ENCODE data around the gene GPR153. TPM values are rescaled to one million over a fixed set of nuclear protein-coding genes. Genes with fewer than 3 reads are reported as not detected.

Gene GPR153
- polyA plus RNA-seq, 1 of the 3 experiments (the other 2 are of a cell fraction): 6.6 TPM

GRCh38 chr1:6288026-6288425 is 27.1 kb upstream of the GPR153 start:
- H3K27me3 ChIP-seq (ENCODE audit: insufficient read depth): no peaks in the 10 kb centered on the region
- H3K4me3 ChIP-seq (ENCODE audit: low read depth in 2 of 2, low read length in 1 of 2): no peak overlapping the region
- H3K4me1 ChIP-seq (ENCODE audit: control insufficient read depth in 1 of 2, insufficient read depth in 2 of 2, low read depth in 1 of 2, low read length in 1 of 2): no peaks in the 10 kb centered on the region
- H3K36me3 ChIP-seq (replicated peaks in 1 of 2; ENCODE audit: control insufficient read depth in 1 of 2, insufficient read depth in 2 of 2, low read length in 1 of 2): peaks cover 0 to 14% of the 10 kb centered on the region in 2 experiments
- ChIA-PET CTCF (interaction anchor here (1.3 kb wide), 1 partner anchor 44 kb away, joined by 3 read pairs; no protein-coding TSS in a partner anchor), POLR2A (no interaction called here)
- no peak overlapping the region for H3K27ac ChIP-seq (ENCODE audit: low read depth in 2 of 2, low read length in 1 of 2)
- H4K20me1 ChIP-seq (ENCODE audit: insufficient read depth): no peaks in the 10 kb centered on the region
- 99% methylated on average over 13 of the region's 14 CpGs for WGBS (ENCODE audit: low lambda C conversion rate)
- no peak overlapping the region for H2AFZ ChIP-seq (ENCODE audit: low read depth)
- no peaks in the 10 kb centered on the region for H3F3A ChIP-seq (replicated peaks; ENCODE audit: insufficient read depth)
- no peaks in the 10 kb centered on the region for H3K9me3 ChIP-seq
- H3K9ac ChIP-seq: no peak overlapping the region
- DNase-seq: no peak
- TF ChIP-seq RFX5 (IDR thresholded peaks at IDR 0.05; ENCODE audit: low read length) (no peak), IRF3 (IDR thresholded peaks at IDR 0.05; ENCODE audit: low read depth, low read length) (no peak), MEF2A (IDR thresholded peaks at IDR 0.05; ENCODE audit: borderline replicate concordance, low read depth) (no peak), EP300 (IDR thresholded peaks at IDR 0.05; ENCODE audit: borderline replicate concordance in 1 of 2, low read depth in 1 of 2, low read length in 1 of 2) (no peak), NFIC (IDR thresholded peaks at IDR 0.05; ENCODE audit: borderline replicate concordance) (no peak), TAF1 (IDR thresholded peaks at IDR 0.05; ENCODE audit: borderline replicate concordance, low read depth, low read length) (no peak), SIN3A (IDR thresholded peaks at IDR 0.05; ENCODE audit: borderline replicate concordance, low read depth, low read length) (no peak), MXI1 (IDR thresholded peaks at IDR 0.05; ENCODE audit: low read depth, low read length) (no peak), USF1 (IDR thresholded peaks at IDR 0.05; ENCODE audit: borderline replicate concordance, low read depth) (no peak), POLR2AphosphoS5 (IDR thresholded peaks at IDR 0.05; ENCODE audit: low read depth, low read length) (no peak), PBX3 (IDR thresholded peaks at IDR 0.05) (no peak), EZH2phosphoT487 (IDR thresholded peaks at IDR 0.05; ENCODE audit: borderline replicate concordance, low read depth) (no peak), YY1 (IDR thresholded peaks at IDR 0.05; ENCODE audit: low read depth) (no peak), MAX (IDR thresholded peaks at IDR 0.05; ENCODE audit: low read depth) (no peak), FOXM1 (IDR thresholded peaks at IDR 0.05; ENCODE audit: low read depth) (no peak)
- no peak overlapping the region for H3K4me2 ChIP-seq
- no peaks in the 10 kb centered on the region for H3K9me2 ChIP-seq
- no peaks in the 10 kb centered on the region for H3K79me2 ChIP-seq (ENCODE audit: insufficient read depth)

- Histone ChIP-seq H3K36me3 (replicated peaks in 1 of 2; ENCODE audit: control insufficient read depth in 1 of 2, insufficient read depth in 2 of 2, low read length in 1 of 2) (peaks cover 0 to 14% of the 10 kb centered on the region in 2 experiments), H3K27me3 (ENCODE audit: insufficient read depth) (no peaks in the 10 kb centered on the region), H3K27ac (ENCODE audit: low read depth in 2 of 2, low read length in 1 of 2) (no peak overlapping the region), H3K9me2 (no peaks in the 10 kb centered on the region), H3K9ac (no peak overlapping the region), H2AFZ (ENCODE audit: low read depth) (no peak overlapping the region), H3K4me1 (ENCODE audit: control insufficient read depth in 1 of 2, insufficient read depth in 2 of 2, low read depth in 1 of 2, low read length in 1 of 2) (no peaks in the 10 kb centered on the region), H4K20me1 (ENCODE audit: insufficient read depth) (no peaks in the 10 kb centered on the region), H3K4me2 (no peak overlapping the region), H3F3A (replicated peaks; ENCODE audit: insufficient read depth) (no peaks in the 10 kb centered on the region), H3K9me3 (no peaks in the 10 kb centered on the region), H3K4me3 (ENCODE audit: low read depth in 2 of 2, low read length in 1 of 2) (no peak overlapping the region), H3K79me2 (ENCODE audit: insufficient read depth) (no peaks in the 10 kb centered on the region)
- ChIA-PET CTCF (interaction anchor here (0.6 to 1.3 kb wide), 5 partner anchors 12 to 1449 kb away, joined by 3 read pairs; no protein-coding TSS in a partner anchor), POLR2A (no interaction called here)
- 95% methylated on average over 9 of the region's 10 CpGs for WGBS (ENCODE audit: low lambda C conversion rate)
- DNase-seq: no peak
- TF ChIP-seq IRF3 (IDR thresholded peaks at IDR 0.05; ENCODE audit: low read depth, low read length): no peak
- TF ChIP-seq RXRA (IDR thresholded peaks at IDR 0.05; ENCODE audit: borderline replicate concordance, low read depth): no peak
- no peak for TF ChIP-seq POLR2AphosphoS5 (IDR thresholded peaks at IDR 0.05; ENCODE audit: low read depth, low read length)
- no peak for TF ChIP-seq GATA2 (CRISPR knock-in tag; IDR thresholded peaks at IDR 0.05)
- TF ChIP-seq PBX3 (IDR thresholded peaks at IDR 0.05): no peak
- no peak for TF ChIP-seq ELF1 (IDR thresholded peaks at IDR 0.05)
- TF ChIP-seq NFIC (IDR thresholded peaks at IDR 0.05; ENCODE audit: borderline replicate concordance): no peak
- TF ChIP-seq SMC3 (IDR thresholded peaks at IDR 0.05; ENCODE audit: low read depth, low read length): no peak
- no peak for TF ChIP-seq FOXM1 (IDR thresholded peaks at IDR 0.05; ENCODE audit: low read depth)
- no peak for TF ChIP-seq FOSL2 (IDR thresholded peaks at IDR 0.05; ENCODE audit: borderline replicate concordance, low read depth)
- no peak for TF ChIP-seq TCF12 (IDR thresholded peaks at IDR 0.05)
- TF ChIP-seq MEF2A (IDR thresholded peaks at IDR 0.05; ENCODE audit: borderline replicate concordance, low read depth): no peak
Measured at GRCh38 chr1:6287431-6287886, 26.6 kb upstream of the GPR153 start.

Measured in SK-N-SH (cell line).